GM12878 (cell line): ENCODE data around the gene POU4F1. TPM values are rescaled to one million over a fixed set of nuclear protein-coding genes. Genes with fewer than 3 reads are reported as not detected.
A peak's percentile ranks its signal among the peaks of the same experiment; 100 is the strongest.

Experiments used
- ATAC-seq: fragments of 200-7000 bp; cut with Tn5 transposase; 3 replicates; pipeline ENCODE4 v1.9.1; 2020; ENCODE audit warnings: mild to moderate bottlenecking, moderate library complexity
- Bru-seq: library from RNA; stranded (reverse); fragments of 400-500 nt; gene quantifications from one replicate; lab custom pipeline; 2021; lab: Mats Ljungman, UMichigan
- BruChase-seq, 2 experiments: library from RNA; stranded (reverse); fragments of 400-500 nt; gene quantifications; one replicate each; lab custom pipeline; 2021; lab: Mats Ljungman, UMichigan
- BruUV-seq: library from RNA; stranded (reverse); fragments of 400-500 nt; replicated peaks from 2 replicates; lab custom pipeline; 2021; lab: Mats Ljungman, UMichigan
- CTCF ChIA-PET: fragments of 300-600 bp; sonication (Branson Sonifier 250); formaldehyde crosslinking; extraction: SDS; loops from one replicate; lab custom pipeline; 2021; ENCODE audit warnings: inconsistent platforms; lab: Yijun Ruan, JAX
- POLR2A ChIA-PET: fragments of 350-600 bp; formaldehyde crosslinking; extraction: SDS; loops from one replicate; lab custom pipeline; 2021; ENCODE audit warnings: inconsistent platforms; lab: Charles Lee
- RAD21 ChIA-PET: fragments of 300-600 bp; sonication (Branson Sonifier 250); formaldehyde crosslinking; loops from one replicate; lab custom pipeline; 2023; ENCODE audit warnings: antibody characterized with exemption; ENCODE audit not compliant: unreplicated experiment; lab: Charles Lee
- SMC1A ChIA-PET: fragments of 300-600 bp; sonication (Branson Sonifier 250); formaldehyde crosslinking; loops from one replicate; lab custom pipeline; 2023; ENCODE audit not compliant: unreplicated experiment, uncharacterized antibody; lab: Charles Lee
- DNase-seq: peaks from one replicate; pipeline ENCODE4 v3.0.0-alpha.2; 2011; ENCODE audit warnings: low read depth, low spot score
- FAIRE-seq: peaks from 3 replicates; lab custom pipeline; 2011; peaks lifted over from hg19 to GRCh38; lab: Jason Lieb, UNC
- H2AFZ ChIP-seq: 2 replicates; pipeline ENCODE4 v1.6.0; 2011; ENCODE audit warnings: low read depth, low read length, control low read depth; ENCODE audit not compliant: control insufficient read depth
- H3K27ac ChIP-seq: 2 replicates; pipeline ENCODE4 v1.5.1; 2011; ENCODE audit warnings: control low read depth; ENCODE audit not compliant: control insufficient read depth, insufficient read depth
- H3K27me3 ChIP-seq, 2 experiments: replicated peaks in 1 of 2; 2 replicates each; pipeline versions ENCODE4 v1.6.0 to v1.6.1; 2011; ENCODE audit warnings: low read length in 1 of 2; ENCODE audit not compliant: control insufficient read depth in 2 of 2, insufficient read depth in 2 of 2
- H3K36me3 ChIP-seq, 2 experiments: 2 replicates each; pipeline ENCODE4 v1.5.1; 2011; ENCODE audit warnings: low read length in 1 of 2; ENCODE audit not compliant: control insufficient read depth in 2 of 2, insufficient read depth in 2 of 2
- H3K4me1 ChIP-seq: 2 replicates; pipeline ENCODE4 v1.6.1; 2011; ENCODE audit warnings: mild to moderate bottlenecking, low read length, moderate library complexity, mixed read lengths; ENCODE audit not compliant: control insufficient read depth, insufficient read depth
- H3K4me2 ChIP-seq: 2 replicates; pipeline ENCODE4 v1.6.0; 2011; ENCODE audit warnings: control low read depth; ENCODE audit not compliant: control insufficient read depth, insufficient read depth
- H3K4me3 ChIP-seq: fragments of 200-600 bp; sonication (generic); 2 replicates; pipeline ENCODE4 v1.5.1; 2016
- H3K79me2 ChIP-seq: 2 replicates; pipeline ENCODE4 v1.6.0; 2011; ENCODE audit warnings: low read length; ENCODE audit not compliant: control insufficient read depth, insufficient read depth
- H3K9ac ChIP-seq: 2 replicates; pipeline ENCODE4 v1.8.0; 2011; ENCODE audit warnings: low read length, control low read depth, mixed read lengths; ENCODE audit not compliant: control insufficient read depth, insufficient read depth
- H3K9me3 ChIP-seq: replicated peaks from 3 replicates; pipeline ENCODE4 v1.5.1; 2011; ENCODE audit warnings: mild to moderate bottlenecking, low read length; ENCODE audit not compliant: control insufficient read depth, insufficient read depth
- H4K20me1 ChIP-seq: 2 replicates; pipeline ENCODE4 v1.6.0; 2011; ENCODE audit not compliant: control insufficient read depth, insufficient read depth
- BRCA1 ChIP-seq: IDR thresholded peaks from 2 replicates; pipeline ENCODE4 v1.6.1; 2011; ENCODE audit warnings: low read depth, low read length, improper control_type of control experiment
- CHD2 ChIP-seq: IDR thresholded peaks from 2 replicates; pipeline ENCODE4 v1.6.1; 2011; ENCODE audit warnings: low read depth, low read length, improper control_type of control experiment, borderline replicate concordance
- CREB1 ChIP-seq: IDR thresholded peaks from 2 replicates; pipeline ENCODE4 v1.6.1; 2012; ENCODE audit warnings: low read depth, mild to moderate bottlenecking, inconsistent platforms
- CTCF ChIP-seq, 3 experiments: IDR thresholded peaks in 2 of 3; conservative IDR thresholded peaks in 1 of 3; 2 replicates each; pipeline ENCODE4 v1.5.1; 2011; ENCODE audit warnings: low read depth in 3 of 3, low read length in 3 of 3, mild to moderate bottlenecking in 3 of 3, control low read depth in 2 of 3, moderate library complexity in 2 of 3, inconsistent platforms in 1 of 3, mixed read lengths in 1 of 3; ENCODE audit not compliant: control insufficient read depth in 2 of 3, insufficient read depth in 1 of 3; ENCODE audit errors: extremely low read depth in 1 of 3
- HDGF ChIP-seq: fragments of 450-650 bp; IDR thresholded peaks from 2 replicates; pipeline ENCODE4 v1.6.1; 2016; ENCODE audit warnings: antibody characterized with exemption
- IKZF1 ChIP-seq: fragments of 450-650 bp; conservative IDR thresholded peaks from 2 replicates; pipeline ENCODE4 v1.6.1; 2017; ENCODE audit warnings: antibody characterized with exemption, mild to moderate bottlenecking
- PBX3 ChIP-seq: IDR thresholded peaks from 2 replicates; pipeline ENCODE4 v1.6.1; 2011; ENCODE audit warnings: mild to moderate bottlenecking, low read depth, low read length, moderate library complexity; ENCODE audit not compliant: insufficient replicate concordance
- PKNOX1 ChIP-seq: fragments of 450-650 bp; IDR thresholded peaks from 2 replicates; pipeline ENCODE4 v1.6.1; 2016; ENCODE audit warnings: mild to moderate bottlenecking
- RFX5 ChIP-seq: IDR thresholded peaks from 2 replicates; pipeline ENCODE4 v1.6.1; 2011; ENCODE audit warnings: low read depth, low read length, improper control_type of control experiment
- SP1 ChIP-seq: IDR thresholded peaks from one replicate; pipeline ENCODE4 v1.6.1; 2011; ENCODE audit warnings: low read depth, low read length
- STAT3 ChIP-seq: IDR thresholded peaks from 2 replicates; pipeline ENCODE4 v1.6.1; 2011; ENCODE audit warnings: low read depth, low read length, improper control_type of control experiment
- TCF3 ChIP-seq: IDR thresholded peaks from 2 replicates; pipeline ENCODE4 v1.6.1; 2012; ENCODE audit warnings: low read depth, mild to moderate bottlenecking, low read length, borderline replicate concordance; ENCODE audit not compliant: insufficient read depth
- WGBS: methylation state at CpG from one replicate; pipeline ENCODE4 v1.1.6; 2016; ENCODE audit warnings: low lambda C conversion rate; ENCODE audit not compliant: insufficient replicate concordance, insufficient coverage; ENCODE audit errors: missing lambda C conversion rate; 5-methylcytosine and 5-hydroxymethylcytosine counted together
- in situ Hi-C: fragments of 300-500 bp; cut with MboI; formaldehyde crosslinking; loops from 9 replicates; pipeline ENCODE4 v1.14.3; 2018; ENCODE audit warnings: mixed read lengths
- intact Hi-C: fragments of 100-400 bp; cut with micrococcal nuclease; formaldehyde crosslinking; loops from one replicate; pipeline ENCODE4 v1.14.2; 2022; ENCODE audit not compliant: unreplicated experiment
- long read RNA-seq, 2 experiments: library from polyadenylated mRNA; unstranded; transcript quantifications; one replicate each; pipeline ENCODE4 v2.0.0, GENCODE V29; 2019 to 2020
- polyA minus RNA-seq, 3 experiments: library from RNA; depleted of rRNA, polyadenylated mRNA; stranded (reverse); fragments of >200 nt; gene quantifications; 2 replicates each; pipeline ENCODE4 v1.2.3, GENCODE V29; 2011
- polyA plus RNA-seq, 11 experiments: library from polyadenylated mRNA; depleted of rRNA in 4 of 11; unstranded in 6 of 11; stranded (reverse) in 5 of 11; fragments of >200 nt; fragmentation: Nextera tagmentation in 4 of 11; fragmentation: Illumina TruSeq in 1 of 11; extraction: Ambion mirVana in 4 of 11; extraction: Trizol in 1 of 11; gene quantifications; 1 replicate in 1 of 11; 2 replicates in 10 of 11; pipeline versions ENCODE4 v1.2.1 to v1.2.3, GENCODE V29; 2011 to 2016; ENCODE audit warnings: inconsistent platforms in 2 of 11, missing spikeins in 2 of 11, low read depth in 1 of 11
- total RNA-seq, 4 experiments: library from RNA; depleted of rRNA in 3 of 4; stranded (reverse); fragments of >200 nt in 3 of 4; fragmentation: Illumina TruSeq in 1 of 4; extraction: Trizol in 1 of 4; gene quantifications; 2 replicates each; pipeline versions ENCODE4 v1.2.1 to v1.2.3, GENCODE V29; 2013 to 2021

Gene POU4F1
- 0.10 TPM in 2 replicates for total RNA-seq (2013; cell fraction: nucleolus; rRNA removed)
- total RNA-seq (2014; rRNA removed) = not detected in 2 replicates
- not detected in 2 replicates for total RNA-seq (2014; rRNA removed; fragmentation: Illumina TruSeq; extraction: Trizol)
- total RNA-seq (2021) = 0.05 TPM in 2 replicates
- polyA plus RNA-seq (2011; ENCODE audit: low read depth) = 0.08 TPM
- polyA plus RNA-seq (2011; rRNA removed) = 0.14 and 0.26 TPM in 2 replicates
- polyA plus RNA-seq (2011; cell fraction: cytosol; rRNA removed) = 0.08 and 0.10 TPM in 2 replicates
- polyA plus RNA-seq (2011; cell fraction: nucleus; rRNA removed) = 0.60 and 0.86 TPM in 2 replicates
- polyA plus RNA-seq (2012) = 0.10 and 0.22 TPM in 2 replicates
- polyA plus RNA-seq (2014; fragmentation: Illumina TruSeq; extraction: Trizol) = 0.01 TPM in 1 of 2 replicates, not detected in the other
- under 1 TPM in 1 of 2 experiments, not detected in 1; 0.02 TPM for polyA plus RNA-seq (2014; fragmentation: Nextera tagmentation; extraction: Ambion mirVana)
- polyA plus RNA-seq (2014; rRNA removed) = 0.01 TPM in 1 of 2 replicates, not detected in the other
- polyA plus RNA-seq (2016; fragmentation: Nextera tagmentation; extraction: Ambion mirVana) = not detected
- polyA minus RNA-seq (2011; rRNA and poly(A)+ RNA removed) = 0.05 TPM in 1 of 2 replicates, not detected in the other
- not detected in 2 replicates for polyA minus RNA-seq (2011; cell fraction: cytosol; rRNA and poly(A)+ RNA removed)
- polyA minus RNA-seq (2011; cell fraction: nucleus; rRNA and poly(A)+ RNA removed) = 0.12 and 0.29 TPM in 2 replicates
- percentile 16 among the genes with signal in this experiment for Bru-seq, nascent RNA
- percentile 21 among the genes with signal in this experiment for BruChase-seq, experiment 1, labeled RNA remaining after a 6-hour chase
- BruChase-seq, experiment 2, labeled RNA remaining after a 2-hour chase = percentile 17 among the genes with signal in this experiment
- long read RNA-seq, experiment 1 = 0 reads
- long read RNA-seq, experiment 2 = 0 reads

GRCh38 chr13:78603240-78603957, at the start of gene POU4F1:
TSS of gene POU4F1 (minus strand) at chr13:78603552. CDS start at chr13:78603326, 226 bp downstream.
- TF ChIP-seq PKNOX1 (peak; percentile 80), PBX3 (peak; percentile 20), RFX5 (peak; percentile 70; the same call in 1 of the 2 replicates), HDGF (no peak), TCF3 (0 out of 2 replicates have a peak, but pooled peaks have one; percentile 17), IKZF1 (peak; percentile 41), CTCF (IDR thresholded peaks at IDR 0.05 in 2 of 3, conservative IDR thresholded peaks at IDR 0.05 in 1 of 3; ENCODE audit: control insufficient read depth in 2 of 3, extremely low read depth in 1 of 3, insufficient read depth in 1 of 3, low read depth in 3 of 3, low read length in 3 of 3) (no peak), BRCA1 (peak; percentile 63; the same call in 1 of the 2 replicates), CHD2 (peak; percentile 93), SP1 (no peak), CREB1 (no peak), STAT3 (no peak)
- no peaks in the 10 kb centered on the region for H3K36me3 ChIP-seq
- H4K20me1 ChIP-seq = peaks cover 2% of the 10 kb centered on the region; the same call in 1 of the 2 replicates
- peak within 1 kb of the TSS; percentile 58 for H3K4me3 ChIP-seq
- peak; percentile 81 for ATAC-seq
- peaks cover 8% of the 10 kb centered on the region for H3K4me1 ChIP-seq
- ChIA-PET POLR2A (interaction anchor here (0.7 kb wide), 1 partner anchor 218 kb away, joined by 9 read pairs; no protein-coding TSS in a partner anchor), CTCF (no interaction called here), SMC1A (interaction anchor here (0.5 to 0.8 kb wide), 2 partner anchors 164 to 375 kb away, joined by 3 read pairs; no protein-coding TSS in a partner anchor), RAD21 (interaction anchor here (0.6 kb wide), 1 partner anchor 361 kb away, joined by 3 read pairs; no protein-coding TSS in a partner anchor)
- H3K27me3 ChIP-seq = peaks cover 23 to 56% of the 10 kb centered on the region in 2 experiments
- BruUV-seq = no TSS peak
- DNase-seq = peak; percentile 19
- WGBS = 26% methylated on average over 80 of the region's 80 CpGs
- H3K9me3 ChIP-seq = no peaks in the 10 kb centered on the region; the same call in 2 of the 3 replicates
- no peak for FAIRE-seq
- H3K9ac ChIP-seq = no peak within 1 kb of the TSS
- H2AFZ ChIP-seq = peak within 1 kb of the TSS; percentile 48
- peak within 1 kb of the TSS; percentile 84 for H3K4me2 ChIP-seq
- intact Hi-C loops = no loop called here
- no peak within 1 kb of the TSS for H3K27ac ChIP-seq
- H3K79me2 ChIP-seq = no peaks in the 10 kb centered on the region
- in situ Hi-C loops = no loop called here
